K562 (cell line): ENCODE measurements around the gene LRRC8E. TPM values are rescaled to one million over a fixed set of nuclear protein-coding genes. Genes with fewer than 3 reads are reported as not detected.

Experiments
- ARHGAP35 ChIP-seq: fragments of 450-650 bp; IDR thresholded peaks from 2 replicates; pipeline ENCODE4 v1.6.1; 2018; ENCODE audit not compliant: partially characterized antibody
- CBFA2T3 ChIP-seq: fragments of 450-650 bp; IDR thresholded peaks from 2 replicates; pipeline ENCODE4 v1.6.1; 2017
- CBX1 ChIP-seq: sonication (generic); IDR thresholded peaks from 2 replicates; pipeline ENCODE4 v1.6.1; 2016; ENCODE audit warnings: antibody characterized with exemption, low read depth, mild to moderate bottlenecking
- GTF2A2 ChIP-seq: IDR thresholded peaks from 2 replicates; pipeline ENCODE4 v1.6.1; 2016; ENCODE audit warnings: mild to moderate bottlenecking, missing genetic modification characterization, missing compliant biosample characterization
- MEF2A ChIP-seq: IDR thresholded peaks from 2 replicates; pipeline ENCODE4 v1.6.1; 2011; ENCODE audit warnings: low read depth, mild to moderate bottlenecking, low read length, moderate library complexity; ENCODE audit not compliant: control insufficient read depth
- POLR3G ChIP-seq: IDR thresholded peaks from 2 replicates; pipeline ENCODE4 v1.6.1; 2011; ENCODE audit not compliant: insufficient read length, insufficient replicate concordance; ENCODE audit errors: extremely low read depth
- SMARCA4 ChIP-seq: fragments of 450-650 bp; IDR thresholded peaks from 2 replicates; pipeline ENCODE4 v1.6.1; 2016
- SRSF9 ChIP-seq: fragments of 200-400 bp; formaldehyde crosslinking; IDR thresholded peaks from 2 replicates; pipeline ENCODE4 v1.6.1; 2017; ENCODE audit warnings: low read depth, low read length, borderline replicate concordance
- ZFPM2 ChIP-seq: fragments of 250-450 bp; sonication (Bioruptor Pico); IDR thresholded peaks from 2 replicates; pipeline ENCODE4 v1.5.1; 2022; ENCODE audit warnings: mild to moderate bottlenecking
- ZNF586 ChIP-seq: fragments of 450-650 bp; formaldehyde crosslinking; conservative IDR thresholded peaks from 2 replicates; pipeline ENCODE4 v1.4.0; 2020; ENCODE audit warnings: mild to moderate bottlenecking, moderate library complexity
- polyA plus RNA-seq, 8 experiments: library from polyadenylated mRNA; depleted of rRNA in 4 of 8; stranded (reverse) in 5 of 8; unstranded in 3 of 8; fragments of >200 nt; fragmentation: Nextera tagmentation in 2 of 8; fragmentation: Illumina TruSeq in 1 of 8; extraction: Ambion mirVana in 2 of 8; extraction: Trizol in 1 of 8; gene quantifications; 2 replicates each; pipeline versions ENCODE4 v1.2.1 to v1.2.3, GENCODE V29; 2011 to 2014; ENCODE audit warnings: inconsistent platforms in 1 of 8, missing spikeins in 1 of 8
- total RNA-seq, 7 experiments: library from RNA; depleted of rRNA in 6 of 7; stranded (reverse); fragments of >200 nt in 6 of 7; fragmentation: Illumina TruSeq in 2 of 7; extraction: Trizol in 2 of 7; gene quantifications; 2 replicates each; pipeline versions ENCODE4 v1.2.1 to v1.2.3, GENCODE V29; 2011 to 2021; ENCODE audit warnings: low replicate concordance in 1 of 7
- TF ChIP-seq, protein P1 (sequence below): fragments of 200-400 bp; formaldehyde crosslinking; IDR thresholded peaks from 2 replicates; pipeline ENCODE4 v1.6.1; 2017; ENCODE audit warnings: mild to moderate bottlenecking, low read depth, low read length, moderate library complexity
- TF ChIP-seq, protein P2 (sequence below): fragments of 250-450 bp; sonication (Bioruptor Pico); IDR thresholded peaks from 2 replicates; pipeline ENCODE4 v1.5.0; 2020; ENCODE audit warnings: mild to moderate bottlenecking, borderline replicate concordance
- TF ChIP-seq, protein P3 (sequence below): fragments of 250-450 bp; sonication (Bioruptor Pico); IDR thresholded peaks from 2 replicates; pipeline ENCODE4 v1.5.0; 2021; ENCODE audit warnings: mild to moderate bottlenecking, borderline replicate concordance
- TF ChIP-seq, protein P4 (sequence below), 2 experiments: IDR thresholded peaks; 2 replicates each; pipeline ENCODE4 v1.6.1; 2011; ENCODE audit warnings: borderline replicate concordance in 1 of 2, control low read depth in 1 of 2, low read depth in 1 of 2, low read length in 1 of 2, mild to moderate bottlenecking in 1 of 2, mixed read lengths in 1 of 2, moderate library complexity in 1 of 2; ENCODE audit not compliant: insufficient read depth in 1 of 2, insufficient read length in 1 of 2, poor library complexity in 1 of 2, severe bottlenecking in 1 of 2; ENCODE audit errors: extremely low read depth in 1 of 2
- TF ChIP-seq, protein P5 (sequence below): fragments of 450-650 bp; formaldehyde crosslinking; conservative IDR thresholded peaks from 2 replicates; pipeline ENCODE4 v1.4.0; 2022; ENCODE audit warnings: mild to moderate bottlenecking, missing genetic modification characterization

The LRRC8E gene
- total and polyA plus RNA-seq, 9 of the 15 experiments (the other 6 are each of a cell fraction or from before 2014, with no cell fraction given): 0.08 to 5.7 (median 3.5) TPM; not detected in 1

DNA sequence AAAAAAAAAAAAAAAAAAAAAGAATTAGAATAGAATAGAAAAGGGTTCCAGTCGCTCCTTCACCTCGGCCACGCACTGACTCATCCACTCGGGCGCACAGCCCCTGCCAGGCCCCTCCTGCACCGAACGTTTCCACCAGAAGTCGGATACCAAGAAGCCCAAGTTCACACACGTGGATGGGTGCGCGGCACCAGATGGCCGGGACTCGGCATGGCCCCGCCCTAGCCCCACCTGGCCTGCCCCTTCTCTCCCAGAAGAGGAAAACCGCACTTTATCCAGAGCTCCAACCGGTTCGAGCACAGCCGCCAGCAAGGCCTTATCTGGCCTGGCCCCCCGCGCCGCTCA lies 20.0 kb upstream of the LRRC8E start (continued):
- TF ChIP-seq ZFPM2 (CRISPR knock-in tag) (no peak), ZNF586 (CRISPR knock-in tag) (no peak), GTF2A2 (tag) (no peak), CBFA2T3 (peak; percentile 72), SRSF9 (no peak), POLR3G (no peak), CBX1 (0 out of 2 replicates have a peak, but pooled peaks have one; percentile 10), ARHGAP35 (no peak), MEF2A (no peak), SMARCA4 (no peak)
- TF ChIP-seq, protein P1, sequence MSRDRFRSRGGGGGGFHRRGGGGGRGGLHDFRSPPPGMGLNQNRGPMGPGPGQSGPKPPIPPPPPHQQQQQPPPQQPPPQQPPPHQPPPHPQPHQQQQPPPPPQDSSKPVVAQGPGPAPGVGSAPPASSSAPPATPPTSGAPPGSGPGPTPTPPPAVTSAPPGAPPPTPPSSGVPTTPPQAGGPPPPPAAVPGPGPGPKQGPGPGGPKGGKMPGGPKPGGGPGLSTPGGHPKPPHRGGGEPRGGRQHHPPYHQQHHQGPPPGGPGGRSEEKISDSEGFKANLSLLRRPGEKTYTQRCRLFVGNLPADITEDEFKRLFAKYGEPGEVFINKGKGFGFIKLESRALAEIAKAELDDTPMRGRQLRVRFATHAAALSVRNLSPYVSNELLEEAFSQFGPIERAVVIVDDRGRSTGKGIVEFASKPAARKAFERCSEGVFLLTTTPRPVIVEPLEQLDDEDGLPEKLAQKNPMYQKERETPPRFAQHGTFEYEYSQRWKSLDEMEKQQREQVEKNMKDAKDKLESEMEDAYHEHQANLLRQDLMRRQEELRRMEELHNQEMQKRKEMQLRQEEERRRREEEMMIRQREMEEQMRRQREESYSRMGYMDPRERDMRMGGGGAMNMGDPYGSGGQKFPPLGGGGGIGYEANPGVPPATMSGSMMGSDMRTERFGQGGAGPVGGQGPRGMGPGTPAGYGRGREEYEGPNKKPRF: no peak
- TF ChIP-seq, protein P2, sequence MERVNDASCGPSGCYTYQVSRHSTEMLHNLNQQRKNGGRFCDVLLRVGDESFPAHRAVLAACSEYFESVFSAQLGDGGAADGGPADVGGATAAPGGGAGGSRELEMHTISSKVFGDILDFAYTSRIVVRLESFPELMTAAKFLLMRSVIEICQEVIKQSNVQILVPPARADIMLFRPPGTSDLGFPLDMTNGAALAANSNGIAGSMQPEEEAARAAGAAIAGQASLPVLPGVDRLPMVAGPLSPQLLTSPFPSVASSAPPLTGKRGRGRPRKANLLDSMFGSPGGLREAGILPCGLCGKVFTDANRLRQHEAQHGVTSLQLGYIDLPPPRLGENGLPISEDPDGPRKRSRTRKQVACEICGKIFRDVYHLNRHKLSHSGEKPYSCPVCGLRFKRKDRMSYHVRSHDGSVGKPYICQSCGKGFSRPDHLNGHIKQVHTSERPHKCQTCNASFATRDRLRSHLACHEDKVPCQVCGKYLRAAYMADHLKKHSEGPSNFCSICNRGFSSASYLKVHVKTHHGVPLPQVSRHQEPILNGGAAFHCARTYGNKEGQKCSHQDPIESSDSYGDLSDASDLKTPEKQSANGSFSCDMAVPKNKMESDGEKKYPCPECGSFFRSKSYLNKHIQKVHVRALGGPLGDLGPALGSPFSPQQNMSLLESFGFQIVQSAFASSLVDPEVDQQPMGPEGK (CRISPR knock-in tag): no peak
- TF ChIP-seq, protein P3, sequence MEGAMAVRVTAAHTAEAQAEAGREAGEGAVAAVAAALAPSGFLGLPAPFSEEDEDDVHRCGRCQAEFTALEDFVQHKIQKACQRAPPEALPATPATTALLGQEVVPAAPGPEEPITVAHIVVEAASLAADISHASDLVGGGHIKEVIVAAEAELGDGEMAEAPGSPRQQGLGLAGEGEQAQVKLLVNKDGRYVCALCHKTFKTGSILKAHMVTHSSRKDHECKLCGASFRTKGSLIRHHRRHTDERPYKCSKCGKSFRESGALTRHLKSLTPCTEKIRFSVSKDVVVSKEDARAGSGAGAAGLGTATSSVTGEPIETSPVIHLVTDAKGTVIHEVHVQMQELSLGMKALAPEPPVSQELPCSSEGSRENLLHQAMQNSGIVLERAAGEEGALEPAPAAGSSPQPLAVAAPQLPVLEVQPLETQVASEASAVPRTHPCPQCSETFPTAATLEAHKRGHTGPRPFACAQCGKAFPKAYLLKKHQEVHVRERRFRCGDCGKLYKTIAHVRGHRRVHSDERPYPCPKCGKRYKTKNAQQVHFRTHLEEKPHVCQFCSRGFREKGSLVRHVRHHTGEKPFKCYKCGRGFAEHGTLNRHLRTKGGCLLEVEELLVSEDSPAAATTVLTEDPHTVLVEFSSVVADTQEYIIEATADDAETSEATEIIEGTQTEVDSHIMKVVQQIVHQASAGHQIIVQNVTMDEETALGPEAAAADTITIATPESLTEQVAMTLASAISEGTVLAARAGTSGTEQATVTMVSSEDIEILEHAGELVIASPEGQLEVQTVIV (CRISPR knock-in tag): no peak
- TF ChIP-seq, protein P4, sequence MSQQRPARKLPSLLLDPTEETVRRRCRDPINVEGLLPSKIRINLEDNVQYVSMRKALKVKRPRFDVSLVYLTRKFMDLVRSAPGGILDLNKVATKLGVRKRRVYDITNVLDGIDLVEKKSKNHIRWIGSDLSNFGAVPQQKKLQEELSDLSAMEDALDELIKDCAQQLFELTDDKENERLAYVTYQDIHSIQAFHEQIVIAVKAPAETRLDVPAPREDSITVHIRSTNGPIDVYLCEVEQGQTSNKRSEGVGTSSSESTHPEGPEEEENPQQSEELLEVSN (IDR thresholded peaks at IDR 0.05; ENCODE audit: borderline replicate concordance in 1 of 2, extremely low read depth in 1 of 2, insufficient read depth in 1 of 2, insufficient read length in 1 of 2, low read depth in 1 of 2, low read length in 1 of 2, poor library complexity in 1 of 2, severe bottlenecking in 1 of 2): peak in 1 of 2 experiments; percentile 74
- TF ChIP-seq, protein P5, sequence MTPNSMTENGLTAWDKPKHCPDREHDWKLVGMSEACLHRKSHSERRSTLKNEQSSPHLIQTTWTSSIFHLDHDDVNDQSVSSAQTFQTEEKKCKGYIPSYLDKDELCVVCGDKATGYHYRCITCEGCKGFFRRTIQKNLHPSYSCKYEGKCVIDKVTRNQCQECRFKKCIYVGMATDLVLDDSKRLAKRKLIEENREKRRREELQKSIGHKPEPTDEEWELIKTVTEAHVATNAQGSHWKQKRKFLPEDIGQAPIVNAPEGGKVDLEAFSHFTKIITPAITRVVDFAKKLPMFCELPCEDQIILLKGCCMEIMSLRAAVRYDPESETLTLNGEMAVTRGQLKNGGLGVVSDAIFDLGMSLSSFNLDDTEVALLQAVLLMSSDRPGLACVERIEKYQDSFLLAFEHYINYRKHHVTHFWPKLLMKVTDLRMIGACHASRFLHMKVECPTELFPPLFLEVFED (CRISPR knock-in tag): no peak
